Loucy (cell line): ENCODE measurements around the gene FKBP14.

Experiments
- H2AFZ ChIP-seq: fragments of 200-600 bp; sonication (generic); 2 replicates; pipeline ENCODE4 v1.6.0; 2016; ENCODE audit warnings: antibody characterized with exemption, mild to moderate bottlenecking, low read length, moderate library complexity
- H3F3A ChIP-seq: fragments of 200-600 bp; 2 replicates; pipeline ENCODE4 v1.6.0; 2016; ENCODE audit warnings: antibody characterized with exemption, low read depth, mild to moderate bottlenecking
- H3K27me3 ChIP-seq: fragments of 200-600 bp; sonication (generic); 2 replicates; pipeline ENCODE4 v1.6.1; 2014; ENCODE audit warnings: low read length, mild to moderate bottlenecking; ENCODE audit not compliant: insufficient read depth, poor library complexity, severe bottlenecking
- H3K36me3 ChIP-seq: fragments of 200-600 bp; sonication (generic); 2 replicates; pipeline ENCODE4 v1.6.1; 2016; ENCODE audit warnings: low read length; ENCODE audit not compliant: insufficient read depth
- H3K4me1 ChIP-seq: fragments of 200-600 bp; sonication (generic); 2 replicates; pipeline ENCODE4 v1.5.1; 2014; ENCODE audit warnings: low read length, mild to moderate bottlenecking; ENCODE audit not compliant: insufficient read depth, poor library complexity, severe bottlenecking
- H3K4me2 ChIP-seq: fragments of 200-600 bp; sonication (generic); 2 replicates; pipeline ENCODE4 v1.6.0; 2014; ENCODE audit warnings: antibody characterized with exemption, low read length, low read depth, mild to moderate bottlenecking; ENCODE audit not compliant: poor library complexity, severe bottlenecking
- H3K4me3 ChIP-seq: fragments of 200-600 bp; sonication (generic); 2 replicates; pipeline ENCODE4 v1.5.1; 2014; ENCODE audit warnings: low read length, mild to moderate bottlenecking, mixed read lengths; ENCODE audit not compliant: poor library complexity, severe bottlenecking
- H3K79me2 ChIP-seq: fragments of 200-600 bp; sonication (generic); 2 replicates; pipeline ENCODE4 v1.6.1; 2014; ENCODE audit warnings: low read length; ENCODE audit not compliant: insufficient read depth
- H3K9ac ChIP-seq: fragments of 200-600 bp; sonication (generic); 2 replicates; pipeline ENCODE4 v1.6.0; 2014; ENCODE audit warnings: mild to moderate bottlenecking, low read depth, low read length, moderate library complexity; ENCODE audit not compliant: poor library complexity, severe bottlenecking
- H3K9me2 ChIP-seq: fragments of 200-600 bp; sonication (generic); replicated peaks from 2 replicates; pipeline ENCODE4 v1.6.1; 2016; ENCODE audit warnings: low read depth, low read length, mixed read lengths
- H3K9me3 ChIP-seq: fragments of 200-600 bp; sonication (generic); 2 replicates; pipeline ENCODE4 v1.6.1; 2014; ENCODE audit warnings: mild to moderate bottlenecking, antibody characterized with exemption, low read length, low read depth; ENCODE audit not compliant: insufficient read depth
- H4K20me1 ChIP-seq: fragments of 200-600 bp; sonication (generic); 2 replicates; pipeline ENCODE4 v1.6.0; 2014; ENCODE audit warnings: antibody characterized with exemption, low read length, mild to moderate bottlenecking; ENCODE audit not compliant: insufficient read depth, poor library complexity, severe bottlenecking
- CTCF ChIP-seq: fragments of 200-600 bp; sonication (generic); conservative IDR thresholded peaks from 2 replicates; pipeline ENCODE4 v1.5.1; 2014; ENCODE audit warnings: mild to moderate bottlenecking, antibody characterized with exemption, low read length
- EZH2phosphoT487 ChIP-seq: fragments of 200-600 bp; IDR thresholded peaks from 2 replicates; pipeline ENCODE4 v1.6.1; 2018; ENCODE audit warnings: antibody characterized with exemption, mild to moderate bottlenecking, moderate library complexity, borderline replicate concordance

The FKBP14 gene

DNA sequence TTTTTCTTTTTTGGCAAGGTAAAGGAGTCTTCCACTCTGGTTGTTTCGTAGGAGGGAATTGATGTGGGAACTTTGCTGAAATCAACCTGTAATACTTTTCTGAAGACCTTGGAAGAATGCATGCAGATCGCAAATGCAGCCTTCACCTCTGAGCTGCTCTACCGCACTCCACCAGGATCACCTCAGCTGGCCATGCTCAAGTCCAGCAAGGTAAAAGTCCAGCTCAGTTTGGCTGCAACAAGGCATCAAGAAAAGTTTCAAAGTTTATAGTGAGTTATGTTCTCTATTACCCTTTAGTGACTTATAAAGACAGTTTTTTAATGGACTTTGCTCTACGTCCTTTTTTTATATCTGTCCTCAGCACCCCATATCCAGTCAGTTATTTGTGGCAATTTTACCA lies 22.7 kb upstream of the FKBP14 start:
- no peak overlapping the region for H3K9ac ChIP-seq
- H3K79me2 ChIP-seq: no peaks in the 10 kb centered on the region
- no peaks in the 10 kb centered on the region for H3K9me3 ChIP-seq
- H3K4me1 ChIP-seq: no peaks in the 10 kb centered on the region
- no peak overlapping the region for H3K4me3 ChIP-seq
- H3K36me3 ChIP-seq: peaks cover 76% of the 10 kb centered on the region
- H3F3A ChIP-seq: no peaks in the 10 kb centered on the region
- no peak overlapping the region for H2AFZ ChIP-seq
- no peaks in the 10 kb centered on the region for H3K9me2 ChIP-seq
- H3K4me2 ChIP-seq: no peak overlapping the region
- no peaks in the 10 kb centered on the region for H4K20me1 ChIP-seq
- TF ChIP-seq EZH2phosphoT487 (no peak), CTCF (no peak)
- H3K27me3 ChIP-seq: no peaks in the 10 kb centered on the region

- no peak overlapping the region for H2AFZ ChIP-seq
- H3F3A ChIP-seq: no peaks in the 10 kb centered on the region
- peaks cover 70% of the 10 kb centered on the region for H3K36me3 ChIP-seq
- 0 out of 2 replicates have a peak, but pooled peaks cover under 1% of the 10 kb centered on the region for H3K79me2 ChIP-seq
- no peaks in the 10 kb centered on the region for H4K20me1 ChIP-seq
- no peaks in the 10 kb centered on the region for H3K9me2 ChIP-seq
- H3K4me1 ChIP-seq: no peaks in the 10 kb centered on the region
- no peak overlapping the region for H3K4me3 ChIP-seq
- H3K27me3 ChIP-seq: no peaks in the 10 kb centered on the region
- no peak overlapping the region for H3K4me2 ChIP-seq
- no peaks in the 10 kb centered on the region for H3K9me3 ChIP-seq
- no peak overlapping the region for H3K9ac ChIP-seq
- no peak for TF ChIP-seq EZH2phosphoT487
- TF ChIP-seq CTCF: no peak
Measured at GRCh38 chr7:30048582-30048981, 22.1 kb upstream of the FKBP14 start.

- Histone ChIP-seq H3K4me1 (no peaks in the 10 kb centered on the region), H3K9me2 (no peaks in the 10 kb centered on the region), H3K79me2 (peaks cover 15% of the 10 kb centered on the region; the same call in 1 of the 2 replicates), H4K20me1 (no peaks in the 10 kb centered on the region), H3K36me3 (peaks cover 58% of the 10 kb centered on the region), H3K27me3 (no peaks in the 10 kb centered on the region), H3K4me2 (no peak overlapping the region), H3K4me3 (no peak overlapping the region), H3K9me3 (no peaks in the 10 kb centered on the region), H3F3A (no peaks in the 10 kb centered on the region), H3K9ac (no peak overlapping the region), H2AFZ (no peak overlapping the region)
- no peak for TF ChIP-seq CTCF
- no peak for TF ChIP-seq EZH2phosphoT487
Measured at GRCh38 chr7:30047124-30047523, 20.6 kb upstream of the FKBP14 start.
